Glutamatergic neuron (in vitro differentiated cells): Measurements from ENCODE around the gene AMN1. TPM values are rescaled to one million over a fixed set of nuclear protein-coding genes. Genes with fewer than 3 reads are reported as not detected.
A peak's percentile ranks its signal among the peaks of the same experiment; 100 is the strongest.
"Not testable (repeated sequence)": the region's sequence is repeated elsewhere in the genome, so short reads cannot be mapped to it uniquely, and the experiment has no call there.

ENCODE experiments used
- DNase-seq: peaks from one replicate; pipeline ENCODE4 v3.0.0; 2022
- H3K27ac Mint-ChIP-seq: one replicate; pipeline ENCODE4 v1.8.0; 2020; ENCODE audit warnings: mild to moderate bottlenecking, mixed read lengths, inconsistent platforms; ENCODE audit not compliant: unreplicated experiment
- H3K27me3 Mint-ChIP-seq: one replicate; pipeline ENCODE4 v1.8.0; 2020; ENCODE audit warnings: mild to moderate bottlenecking, moderate library complexity, mixed read lengths, inconsistent platforms; ENCODE audit not compliant: unreplicated experiment
- H3K36me3 Mint-ChIP-seq: one replicate; pipeline ENCODE4 v1.8.0; 2020; ENCODE audit warnings: mild to moderate bottlenecking, mixed read lengths, inconsistent platforms; ENCODE audit not compliant: unreplicated experiment
- H3K4me1 Mint-ChIP-seq: one replicate; pipeline ENCODE4 v1.8.0; 2020; ENCODE audit warnings: mild to moderate bottlenecking, low read depth, mixed read lengths, inconsistent platforms; ENCODE audit not compliant: unreplicated experiment
- H3K4me3 Mint-ChIP-seq: one replicate; pipeline ENCODE4 v1.8.0; 2020; ENCODE audit warnings: mild to moderate bottlenecking, mixed read lengths, inconsistent platforms; ENCODE audit not compliant: unreplicated experiment
- H3K9me3 Mint-ChIP-seq: one replicate; pipeline ENCODE4 v1.8.0; 2020; ENCODE audit warnings: mild to moderate bottlenecking, moderate library complexity, mixed read lengths, inconsistent platforms; ENCODE audit not compliant: unreplicated experiment
- CTCF ChIP-seq: fragments of 200-600 bp; sonication (generic); IDR thresholded peaks from one replicate; pipeline ENCODE4 v1.5.0; 2021; ENCODE audit not compliant: partially characterized antibody, unreplicated experiment
- total RNA-seq: library from RNA; stranded (reverse); fragmentation: NEBNext Ultra II Directional; extraction: Animal tissue kit (Norgen Biotek cat#: 25700); gene quantifications from one replicate; pipeline ENCODE4 v1.2.1, GENCODE V29; 2021; ENCODE audit not compliant: unreplicated experiment

AMN1 gene
- total RNA-seq, 1 donor from 2014 or later = 12.6 TPM

- DNase-seq = no peak
- H3K27ac Mint-ChIP-seq = no peak overlapping the region
- no peak for TF ChIP-seq CTCF
- no peaks in the 10 kb centered on the region for H3K36me3 Mint-ChIP-seq
- H3K4me3 Mint-ChIP-seq = no peak overlapping the region
- peaks cover 3% of the 10 kb centered on the region for H3K4me1 Mint-ChIP-seq
- H3K9me3 Mint-ChIP-seq = peaks cover 10% of the 10 kb centered on the region
- H3K27me3 Mint-ChIP-seq = peaks cover 8% of the 10 kb centered on the region
These were observed 2.2 kb downstream of the AMN1 start for GRCh38 chr12:31726575-31726974.

- no peak for TF ChIP-seq CTCF
- peaks cover 7% of the 10 kb centered on the region for H3K9me3 Mint-ChIP-seq
- peaks cover 8% of the 10 kb centered on the region for H3K36me3 Mint-ChIP-seq
- no peak overlapping the region for H3K27ac Mint-ChIP-seq
- no peaks in the 10 kb centered on the region for H3K4me1 Mint-ChIP-seq
- H3K4me3 Mint-ChIP-seq = no peak overlapping the region
- peaks cover 8% of the 10 kb centered on the region for H3K27me3 Mint-ChIP-seq
- no peak for DNase-seq
These were observed 4.3 kb downstream of the AMN1 start for GRCh38 chr12:31724557-31724956.

- Mint-ChIP-seq H3K9me3 (peaks cover 4% of the 10 kb centered on the region), H3K4me1 (no peaks in the 10 kb centered on the region), H3K27ac (no peak overlapping the region), H3K4me3 (no peak overlapping the region), H3K36me3 (peaks cover 21% of the 10 kb centered on the region), H3K27me3 (peaks cover 2% of the 10 kb centered on the region)
- TF ChIP-seq CTCF = no peak
- DNase-seq = no peak
These were observed 6.2 kb downstream of the AMN1 start for GRCh38 chr12:31722580-31722979.

- H3K9me3 Mint-ChIP-seq, H3K27ac Mint-ChIP-seq, DNase-seq, H3K4me3 Mint-ChIP-seq, H3K4me1 Mint-ChIP-seq, H3K27me3 Mint-ChIP-seq: not testable (repeated sequence)
- peaks cover 21% of the 10 kb centered on the region for H3K36me3 Mint-ChIP-seq
These were observed 10.2 kb downstream of the AMN1 start for GRCh38 chr12:31718542-31719198.

GRCh38 chr12:31716998-31717397 lies 11.8 kb downstream of the AMN1 start:
- peaks cover 21% of the 10 kb centered on the region for H3K36me3 Mint-ChIP-seq
- H3K27ac Mint-ChIP-seq, H3K27me3 Mint-ChIP-seq, H3K4me1 Mint-ChIP-seq, H3K4me3 Mint-ChIP-seq, DNase-seq, H3K9me3 Mint-ChIP-seq: not testable (repeated sequence)

- Mint-ChIP-seq H3K4me3 (no peak overlapping the region), H3K27me3 (no peaks in the 10 kb centered on the region), H3K9me3 (peaks cover under 1% of the 10 kb centered on the region), H3K36me3 (peaks cover 13% of the 10 kb centered on the region), H3K4me1 (no peaks in the 10 kb centered on the region), H3K27ac (peak overlapping the region; percentile 5)
- DNase-seq = no peak
- no peak for TF ChIP-seq CTCF
These were observed 13.5 kb downstream of the AMN1 start for GRCh38 chr12:31715283-31715825.
